Activated CD8-positive, alpha-beta memory T cell treated with anti-CD3 and anti-CD28 coated beads for 24 hours (primary cell): Measurements from ENCODE around the gene MYLK4.

Source experiments
- DNase-seq: peaks from one replicate; pipeline ENCODE4 v3.0.0-alpha.2; 2020

MYLK4 gene

DNA sequence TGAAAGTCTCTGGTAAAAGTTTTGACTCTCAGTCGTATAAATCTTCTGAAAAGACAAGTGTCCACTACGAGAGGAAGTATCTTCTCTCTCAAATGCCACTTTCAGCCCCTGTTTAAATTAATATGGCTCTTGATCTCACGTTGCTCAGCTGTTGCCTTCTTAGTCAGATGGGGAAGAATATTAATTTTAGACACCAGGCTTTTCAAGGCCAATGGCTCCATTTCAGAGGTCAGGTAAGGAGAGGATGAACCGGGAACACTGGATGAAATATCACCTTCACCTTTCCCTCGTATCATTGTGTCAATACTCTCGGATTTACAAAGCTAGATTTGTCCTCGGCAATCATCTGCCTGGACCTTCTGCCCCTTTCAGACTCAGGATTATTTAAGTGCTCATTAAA, at the start of gene MYLK4:
TSS of gene MYLK4 (minus strand) at position 91 of the 400 bp plus-strand sequence. CDS start 1,628 bp downstream, outside the sequence.
- no peak for DNase-seq

- no peak for DNase-seq
Observed at GRCh38 chr6:2799936-2800527, 49.3 kb upstream of the MYLK4 start.

GRCh38 chr6:2798586-2799134, 47.9 kb upstream of the MYLK4 start:
- DNase-seq, result no peak

DNA sequence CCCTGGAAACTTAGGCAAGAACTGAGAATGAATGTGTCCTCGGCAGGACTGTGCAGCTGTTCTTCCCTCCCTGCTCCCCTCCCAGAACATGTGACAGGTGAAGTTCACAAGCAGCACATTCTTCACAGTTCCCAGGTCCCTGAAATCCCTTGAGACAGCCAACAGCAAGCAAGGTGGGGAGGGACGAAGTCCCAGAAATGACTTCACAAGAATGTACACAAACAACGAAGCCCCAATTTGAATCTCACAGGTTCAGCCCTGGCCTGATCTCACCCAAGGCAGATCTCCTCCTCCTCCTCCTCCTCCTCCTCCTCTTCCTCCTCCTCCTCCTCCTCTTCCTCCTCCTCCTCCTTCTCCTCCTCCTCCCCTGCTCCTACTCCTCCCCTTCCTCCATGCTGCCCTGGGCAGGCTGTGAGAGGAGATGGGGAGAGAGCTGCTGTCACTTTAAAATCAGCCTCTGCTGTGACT, 46.9 kb upstream of the MYLK4 start:
- DNase-seq, result no peak

- no peak for DNase-seq
Observed at GRCh38 chr6:2796861-2797260, 46.1 kb upstream of the MYLK4 start.

DNA sequence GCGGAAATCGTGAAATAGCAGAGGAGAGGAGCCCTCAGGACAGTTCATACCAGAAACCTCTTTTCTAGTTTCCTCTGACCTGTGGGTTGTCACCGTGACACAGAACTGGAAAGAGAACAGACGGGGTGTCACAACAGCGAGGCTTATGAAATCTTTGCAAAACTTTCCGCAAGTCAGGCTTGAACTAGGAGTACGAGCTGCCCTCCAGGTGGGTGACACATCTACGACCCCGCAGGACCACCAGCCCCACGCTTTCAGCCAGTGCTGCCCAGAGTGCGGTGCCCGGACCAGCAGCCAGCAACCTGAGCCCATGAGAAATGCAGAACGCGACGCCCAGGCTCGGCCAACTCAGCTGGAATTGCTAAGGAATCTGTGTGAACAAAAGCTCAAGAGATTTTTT, 45.2 kb upstream of the MYLK4 start:
- no peak for DNase-seq

DNA sequence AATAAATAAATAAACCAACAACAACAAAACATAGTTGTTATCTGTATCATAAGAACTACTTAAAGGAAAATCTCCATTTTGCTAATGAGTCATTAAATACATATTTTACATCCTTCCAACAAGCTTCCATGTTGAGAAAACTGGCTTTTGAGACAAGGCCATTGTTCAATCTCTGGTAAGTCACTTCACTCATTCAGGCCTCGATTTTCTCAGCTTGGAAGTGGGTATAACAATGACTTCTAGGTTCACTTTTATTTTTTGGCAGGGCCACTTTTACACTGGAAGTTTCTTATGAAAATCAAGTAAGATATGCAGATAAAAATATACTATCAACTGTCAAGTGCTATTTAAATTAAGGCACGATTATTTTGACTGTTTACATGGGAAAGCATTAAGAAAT, 44.4 kb upstream of the MYLK4 start:
- no peak for DNase-seq

GRCh38 chr6:2794171-2794730, 43.5 kb upstream of the MYLK4 start:
- DNase-seq, result no peak

GRCh38 chr6:2793534-2794151, 42.9 kb upstream of the MYLK4 start:
- DNase-seq, result no peak

- no peak for DNase-seq
Observed at GRCh38 chr6:2792330-2793110, 41.8 kb upstream of the MYLK4 start.

GRCh38 chr6:2791450-2791974, 40.8 kb upstream of the MYLK4 start:
- no peak for DNase-seq

GRCh38 chr6:2790588-2791449, 40.1 kb upstream of the MYLK4 start:
- no peak for DNase-seq

DNA sequence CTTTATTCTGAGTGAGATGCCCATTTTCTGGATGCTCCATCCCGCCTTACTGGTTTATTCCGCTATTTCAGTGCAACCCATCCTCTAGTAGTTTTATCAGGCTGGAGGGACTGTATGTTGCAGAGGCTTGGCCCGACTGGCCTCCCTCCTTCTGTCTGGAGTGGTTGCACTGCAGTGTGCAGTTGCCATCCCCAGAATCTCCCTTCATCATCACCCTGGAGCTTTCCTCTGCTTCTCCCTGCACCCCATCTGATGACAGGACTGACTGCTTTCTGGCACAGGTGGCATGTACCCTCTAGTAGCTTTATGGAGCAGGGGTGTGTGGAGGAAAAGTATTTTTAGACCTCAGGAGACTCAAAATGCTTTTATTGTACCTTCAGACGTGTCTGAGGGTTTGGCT, 35.5 kb upstream of the MYLK4 start:
- DNase-seq, result no peak

DNA sequence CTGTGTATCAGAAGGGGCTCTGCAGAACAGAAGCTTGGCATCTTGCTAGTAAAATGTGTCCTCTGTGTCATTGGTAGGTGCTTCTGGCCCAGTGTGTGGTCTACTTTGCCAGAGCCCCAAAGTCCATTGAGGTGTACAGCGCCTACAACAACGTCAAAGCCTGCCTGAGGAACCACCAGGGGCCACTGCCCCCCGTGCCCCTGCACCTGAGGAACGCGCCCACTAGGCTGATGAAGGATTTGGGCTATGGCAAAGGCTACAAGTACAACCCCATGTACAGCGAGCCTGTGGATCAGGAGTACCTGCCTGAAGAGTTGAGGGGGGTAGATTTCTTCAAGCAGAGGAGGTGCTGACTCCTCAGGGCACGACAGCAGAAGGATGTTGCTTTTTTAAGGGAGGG, 34.2 kb upstream of the MYLK4 start:
- DNase-seq, result no peak

GRCh38 chr6:2784061-2784460, 33.3 kb upstream of the MYLK4 start:
- no peak for DNase-seq

- no peak for DNase-seq
Observed at GRCh38 chr6:2783188-2783963, 32.7 kb upstream of the MYLK4 start.

- DNase-seq, result no peak
Observed at GRCh38 chr6:2782825-2783187, 32.1 kb upstream of the MYLK4 start.

DNA sequence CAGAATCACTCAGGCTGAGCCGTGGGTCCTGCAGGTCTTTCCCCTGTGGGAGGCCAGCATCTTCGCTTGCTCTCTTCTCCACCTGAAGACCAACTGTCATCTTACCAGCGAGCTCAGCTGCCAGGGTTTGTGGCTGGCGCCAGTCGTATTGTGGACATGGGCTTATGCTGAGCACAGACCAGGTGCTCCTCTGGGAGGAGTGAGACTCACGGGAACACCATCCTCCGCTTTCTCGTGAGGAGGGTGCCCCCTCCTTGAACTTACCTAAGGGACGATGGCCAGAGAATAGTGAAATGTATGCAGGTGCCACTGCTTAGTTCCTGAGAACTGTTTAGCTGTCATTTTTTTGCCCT, 31.6 kb upstream of the MYLK4 start:
- DNase-seq, result no peak

DNA sequence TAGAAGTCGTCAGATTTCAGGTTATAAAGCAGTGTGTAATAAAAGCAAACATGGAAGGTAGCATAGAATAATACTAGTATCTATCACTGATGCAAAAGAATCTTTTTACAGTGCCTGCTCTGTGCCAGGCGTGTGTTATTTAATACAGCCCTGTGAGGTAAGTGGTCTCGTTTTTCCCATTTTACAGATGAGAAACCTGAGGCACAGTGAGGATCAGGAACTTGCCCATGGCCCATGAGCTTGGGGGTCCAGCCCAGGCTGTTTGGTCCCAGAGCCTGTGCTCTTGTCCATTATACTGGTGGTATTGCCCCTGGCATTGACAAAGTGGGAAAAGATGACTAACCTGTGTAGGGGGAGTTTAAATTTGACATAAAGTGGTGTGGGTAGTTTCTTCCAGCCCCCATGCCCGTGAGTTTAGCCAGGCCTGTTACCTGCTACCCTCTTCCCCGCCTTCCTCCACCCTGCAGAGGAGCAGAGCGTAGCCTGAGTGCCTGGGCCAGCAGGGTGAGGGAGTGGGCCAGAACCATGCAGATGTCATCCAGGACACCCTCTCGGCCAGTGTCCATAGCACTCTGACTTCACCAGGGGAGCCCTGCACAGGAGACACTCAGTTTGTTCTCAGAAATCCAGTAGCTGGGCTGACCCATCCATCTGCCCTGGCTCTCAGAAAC, 31.1 kb upstream of the MYLK4 start:
- DNase-seq, result no peak

- no peak for DNase-seq
Observed at GRCh38 chr6:2780102-2780737, 29.5 kb upstream of the MYLK4 start.

- no peak for DNase-seq
Observed at GRCh38 chr6:2777249-2777648, 26.5 kb upstream of the MYLK4 start.
